HFF-Myc (cell line): Measurements from ENCODE around the gene OR2F2.

Experiments
- DNase-seq: peaks from one replicate; pipeline ENCODE4 v3.0.0-alpha.2; 2011; ENCODE audit warnings: low read depth; ENCODE audit errors: extremely low read depth
- H3K4me3 ChIP-seq: replicated peaks from 2 replicates; pipeline ENCODE4 v1.5.1; 2011; ENCODE audit warnings: low read depth, mild to moderate bottlenecking, control low read depth, low read length
- CTCF ChIP-seq: IDR thresholded peaks from 2 replicates; pipeline ENCODE4 v1.5.1; 2012; ENCODE audit warnings: mild to moderate bottlenecking, low read depth, low read length, control low read depth; ENCODE audit errors: missing control alignments

Gene OR2F2

GRCh38 chr7:143902332-143902899, 32.6 kb upstream of the OR2F2 start:
- no peak for DNase-seq
- TF ChIP-seq CTCF: no peak
- peak overlapping the region; percentile 80; the same call in 1 of the 2 replicates for H3K4me3 ChIP-seq

- no peak for TF ChIP-seq CTCF
- no peak for DNase-seq
- no peak overlapping the region for H3K4me3 ChIP-seq
These were observed 29.5 kb upstream of the OR2F2 start for GRCh38 chr7:143905509-143905908.

- H3K4me3 ChIP-seq: no peak overlapping the region
- TF ChIP-seq CTCF: no peak
- no peak for DNase-seq
These were observed 28.9 kb upstream of the OR2F2 start for GRCh38 chr7:143906151-143906550.

- TF ChIP-seq CTCF: no peak
- no peak overlapping the region for H3K4me3 ChIP-seq
- DNase-seq: no peak
These were observed 28.1 kb upstream of the OR2F2 start for GRCh38 chr7:143906895-143907294.

GRCh38 chr7:143908120-143908519, 26.9 kb upstream of the OR2F2 start:
- no peak for DNase-seq
- H3K4me3 ChIP-seq: no peak overlapping the region
- no peak for TF ChIP-seq CTCF

GRCh38 chr7:143909863-143910262, 25.2 kb upstream of the OR2F2 start:
- no peak overlapping the region for H3K4me3 ChIP-seq
- no peak for DNase-seq
- no peak for TF ChIP-seq CTCF
